Fibroblast of lung (primary cell): ENCODE results near the gene L2HGDH.

Source experiments
- CTCF ChIP-seq, 2 donors: IDR thresholded peaks in 1 of 2; conservative IDR thresholded peaks in 1 of 2; 1 replicate in 1 of 2; 2 replicates in 1 of 2; pipeline ENCODE4 v1.5.1; 2011 to 2012; ENCODE audit warnings: low read length in 2 of 2, control low read depth in 1 of 2, inconsistent platforms in 1 of 2, low read depth in 1 of 2, mild to moderate bottlenecking in 1 of 2
- EZH2 ChIP-seq: IDR thresholded peaks from 2 replicates; pipeline ENCODE4 v1.5.1; 2012; ENCODE audit warnings: low read length, control low read depth, mild to moderate bottlenecking; ENCODE audit errors: missing control alignments

DNA sequence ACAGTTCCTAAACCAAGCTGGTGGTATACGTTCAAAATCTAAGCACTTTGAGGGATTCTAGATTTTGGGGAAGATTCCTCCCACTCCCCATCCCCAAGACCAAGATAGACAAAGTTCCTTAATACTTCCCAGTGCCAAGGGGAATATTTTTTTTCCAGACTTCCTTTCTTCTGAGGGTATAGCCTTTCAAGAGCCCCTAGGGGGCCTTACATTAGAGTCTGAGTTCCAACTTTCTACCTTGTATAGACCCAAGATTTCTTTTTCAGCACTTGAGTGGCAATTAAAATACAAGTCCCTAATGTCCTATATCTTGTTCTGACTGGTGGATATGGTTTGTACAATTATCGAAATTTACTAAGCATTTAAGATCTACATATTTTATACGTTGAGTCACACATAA lies 52.0 kb downstream of the L2HGDH start:
- TF ChIP-seq EZH2 (no peak), CTCF (conservative IDR thresholded peaks at IDR 0.05 in 1 of 2, IDR thresholded peaks at IDR 0.05 in 1 of 2; ENCODE audit: low read depth in 1 of 2, low read length in 2 of 2) (no peak)
